NCI-H1694 treated with DMSO at 0.1 percent for 48 hours (cell line): Measurements from ENCODE around the gene ZNF668.
A peak's percentile ranks its signal among the peaks of the same experiment; 100 is the strongest.

Source experiments
- DNase-seq: peaks from one replicate; lab custom pipeline; 2025; lab: John Stamatoyannopoulos, UW

Gene ZNF668

GRCh38 chr16:31073970-31074813, at the start of gene ZNF668, which contains the start of gene ZNF646:
Gene ZNF668, minus strand, starts transcription at chr16:31074240. Its CDS starts 9,781 bp downstream, at chr16:31064459.
Gene ZNF646, plus strand, starts transcription at chr16:31074422. Its CDS starts 1,903 bp downstream, at chr16:31076325.
- DNase-seq: peak; percentile 97

DNA sequence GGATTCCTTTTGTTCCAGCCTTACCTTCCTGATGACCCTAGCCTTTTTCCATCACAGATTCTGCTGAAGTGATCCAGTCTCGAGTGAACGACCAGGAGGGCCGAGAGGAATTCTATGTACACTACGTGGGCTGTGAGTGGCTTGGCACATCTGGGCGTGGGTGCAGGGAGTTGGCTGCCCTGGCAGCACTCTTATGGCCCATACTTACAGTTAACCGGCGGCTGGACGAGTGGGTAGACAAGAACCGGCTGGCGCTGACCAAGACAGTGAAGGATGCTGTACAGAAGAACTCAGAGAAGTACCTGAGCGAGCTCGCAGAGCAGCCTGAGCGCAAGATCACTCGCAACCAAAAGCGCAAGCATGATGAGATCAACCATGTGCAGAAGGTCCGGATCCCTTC, 46.1 kb upstream of the ZNF668 start:
- DNase-seq: no peak

- DNase-seq: no peak
These were observed 44.4 kb upstream of the ZNF668 start for GRCh38 chr16:31118223-31119155.

GRCh38 chr16:31117384-31118222, 43.6 kb upstream of the ZNF668 start, which contains the start of gene KAT8:
Gene KAT8, plus strand, starts transcription at chr16:31117664. Its CDS starts 18 bp downstream, at chr16:31117682.
- DNase-seq: peak; percentile 93

- DNase-seq: no peak
These were observed 40.4 kb upstream of the ZNF668 start for GRCh38 chr16:31114468-31114867.

- no peak for DNase-seq
These were observed 39.4 kb upstream of the ZNF668 start for GRCh38 chr16:31113121-31114120.

GRCh38 chr16:31112711-31113110, 38.7 kb upstream of the ZNF668 start:
- no peak for DNase-seq

GRCh38 chr16:31111881-31112466, 37.9 kb upstream of the ZNF668 start:
- no peak for DNase-seq

- no peak for DNase-seq
These were observed 36.3 kb upstream of the ZNF668 start for GRCh38 chr16:31110106-31111034.

DNA sequence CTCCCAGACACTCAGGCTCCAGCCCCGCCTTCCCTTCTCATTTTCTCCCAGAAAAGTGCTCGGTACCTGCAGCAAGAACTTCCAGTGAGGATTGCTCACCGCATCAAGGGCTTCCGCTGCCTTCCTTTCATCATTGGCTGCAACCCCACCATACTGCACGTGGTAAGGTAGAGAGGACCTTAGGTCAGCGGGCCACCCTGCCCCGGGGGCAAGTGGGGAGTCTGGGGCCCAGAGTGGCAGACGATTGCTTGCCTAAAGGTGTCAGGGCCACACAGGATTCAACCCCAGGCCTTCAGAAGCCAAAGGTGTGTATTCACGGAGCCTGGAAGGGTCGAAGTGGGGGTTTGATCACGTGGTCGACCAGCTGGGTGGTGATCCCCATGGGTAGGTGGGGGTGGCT, 35.6 kb upstream of the ZNF668 start:
- no peak for DNase-seq

DNA sequence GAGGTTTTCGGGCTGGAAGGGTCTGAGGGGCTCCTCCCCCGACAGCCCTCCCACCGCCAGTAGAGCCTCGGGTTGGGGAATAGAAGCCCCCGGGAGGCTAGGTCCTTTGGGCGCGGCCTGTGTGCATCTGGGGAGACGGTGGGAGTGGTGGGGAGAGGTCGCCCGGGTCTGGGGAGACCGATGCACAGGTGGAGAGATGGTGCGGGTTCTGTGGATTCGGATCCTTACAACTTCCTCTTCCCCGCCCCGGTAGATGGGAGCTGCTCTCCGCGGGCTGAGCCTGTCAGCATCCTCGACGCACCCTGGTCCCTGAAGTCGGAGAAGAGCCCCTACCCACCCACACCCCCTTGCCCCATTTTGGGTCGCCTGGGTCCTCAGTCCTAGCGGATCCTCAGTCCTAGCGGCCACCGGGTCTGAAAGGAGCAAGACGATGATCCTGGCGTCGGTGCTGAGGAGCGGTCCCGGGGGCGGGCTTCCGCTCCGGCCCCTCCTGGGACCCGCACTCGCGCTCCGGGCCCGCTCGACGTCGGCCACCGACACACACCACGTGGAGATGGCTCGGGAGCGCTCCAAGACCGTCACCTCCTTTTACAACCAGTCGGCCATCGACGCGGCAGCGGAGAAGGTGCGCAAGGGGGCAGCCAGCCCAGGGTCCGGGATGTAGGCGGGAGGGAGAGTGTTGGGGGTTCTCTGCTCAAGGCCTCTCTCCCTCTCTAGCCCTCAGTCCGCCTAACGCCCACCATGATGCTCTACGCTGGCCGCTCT, 34.9 kb upstream of the ZNF668 start:
- no peak for DNase-seq

- DNase-seq: peak; percentile 37
These were observed 34.2 kb upstream of the ZNF668 start, which contains the start of gene BCKDK for GRCh38 chr16:31108035-31108793. Gene BCKDK, plus strand, starts transcription at chr16:31108386. Its CDS starts 838 bp downstream, at chr16:31109224.

- no peak for DNase-seq
These were observed 33.4 kb upstream of the ZNF668 start for GRCh38 chr16:31107465-31107867.

GRCh38 chr16:31106509-31107464, 32.7 kb upstream of the ZNF668 start:
- no peak for DNase-seq

DNA sequence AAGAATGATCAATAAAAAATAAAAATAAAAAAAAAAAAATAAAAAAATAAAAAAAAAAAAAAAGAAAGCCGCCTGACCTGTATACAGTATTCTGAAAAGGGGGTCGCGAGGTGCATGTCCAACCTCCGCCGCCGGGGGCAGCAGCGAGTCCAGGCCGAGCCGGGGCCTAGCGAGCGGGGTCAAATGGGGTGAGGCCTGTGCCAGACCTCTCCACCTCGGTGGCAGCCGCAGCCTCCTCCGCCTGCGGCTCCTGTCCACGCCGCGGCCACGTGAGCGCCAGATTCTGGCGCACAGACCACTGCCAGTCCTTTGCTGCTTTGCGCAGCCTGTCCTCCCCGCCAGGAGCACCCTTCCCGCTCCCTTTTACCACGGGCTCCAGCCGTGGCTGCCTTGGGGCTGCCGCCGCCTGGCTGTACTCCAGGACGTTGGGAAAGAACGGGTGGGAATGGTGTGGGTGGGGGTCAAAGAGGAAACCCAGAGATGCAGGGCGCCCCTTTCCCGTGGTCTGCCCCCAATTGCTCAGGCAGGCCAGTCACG, 31.7 kb upstream of the ZNF668 start:
- DNase-seq: peak; percentile 36
